ENCODE data around the gene FAM236A. TPM values are rescaled to one million over a fixed set of nuclear protein-coding genes. Genes with fewer than 3 reads are reported as not detected.

FAM236A gene
- not detected in 5 replicates for total RNA-seq (2022; extraction: Qiagen RNA extraction)

DNA sequence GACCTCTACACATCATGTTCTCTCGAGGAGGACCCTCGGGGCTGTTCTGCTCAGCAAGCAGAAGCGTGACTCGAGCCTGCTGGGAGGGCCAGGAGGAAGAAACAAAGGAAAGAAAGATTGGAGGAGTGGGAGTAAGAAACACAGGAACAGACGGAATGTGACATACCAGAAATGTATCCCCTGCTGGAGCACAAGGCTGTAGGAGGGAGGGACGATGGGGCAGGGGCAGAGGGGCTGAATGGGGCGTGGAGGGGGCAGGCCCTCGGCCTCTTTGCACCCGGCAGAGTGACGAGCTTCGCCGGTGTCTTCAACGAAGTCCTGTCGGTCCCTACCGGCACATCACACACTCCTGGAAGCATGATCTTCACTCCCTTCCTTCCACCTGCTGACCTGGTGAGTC lies at the start of gene FAM236A:
FAM236A (plus strand) TSS at position 301 of the 400 bp plus-strand sequence; CDS start at position 358, 57 bp downstream.

DNA sequence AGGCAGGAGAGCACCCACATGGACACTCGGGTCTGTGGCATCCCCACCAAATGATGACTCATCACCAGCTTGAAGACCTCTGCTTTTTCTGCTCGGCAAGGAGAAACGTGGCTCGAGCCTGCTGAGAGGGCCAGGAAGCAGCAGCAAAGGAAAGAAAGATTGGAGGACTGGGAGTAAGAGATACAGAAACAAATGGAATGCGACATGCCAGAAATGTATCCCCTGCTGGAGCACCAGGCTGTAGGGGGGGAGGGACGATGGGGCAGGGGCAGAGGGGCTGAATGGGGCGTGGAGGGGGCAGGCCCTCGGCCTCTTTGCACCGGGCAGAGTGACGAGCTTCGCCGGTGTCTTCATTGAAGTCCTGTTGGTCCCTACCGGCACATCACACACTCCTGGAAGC lies 25.7 kb upstream of the FAM236A start, which contains the start of gene FAM236C:
FAM236C (plus strand) TSS at position 301 of the 400 bp plus-strand sequence. CDS start 100 bp downstream, outside the sequence.

DNA sequence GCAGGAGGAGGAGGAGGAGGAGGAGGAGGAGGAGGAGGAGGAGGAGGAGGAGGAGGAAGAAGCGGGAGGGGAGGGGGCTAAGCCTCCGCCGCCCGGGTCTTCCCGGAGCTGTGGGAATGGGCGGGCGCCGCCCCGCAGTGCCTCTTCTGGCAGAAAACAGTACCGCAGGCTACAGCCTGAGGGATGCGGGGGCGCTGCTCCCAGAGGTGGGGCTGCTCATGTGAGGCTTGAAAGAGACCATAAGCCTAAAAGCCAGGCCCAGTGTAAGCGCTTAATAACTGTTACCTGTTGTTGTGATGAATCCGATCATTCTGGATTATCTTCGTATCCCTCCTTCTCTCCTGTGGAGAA lies 5.8 kb downstream of the FAM236A start, which contains the start of gene DMRTC1:
DMRTC1 (minus strand) TSS at position 19 of the 351 bp plus-strand sequence. CDS start 68,143 bp downstream, outside the sequence.

Other genes with a start within 250 kb of the FAM236A start
- gene PHKA1, start 223.9 kb upstream of the FAM236A start, total RNA-seq (2022; extraction: Qiagen RNA extraction): 24.0 to 31.5 TPM (median 29.1 TPM) in 5 replicates
- not detected in 5 replicates for gene DMRTC1B, start 161.3 kb upstream of the FAM236A start, total RNA-seq (2022; extraction: Qiagen RNA extraction)
- gene FAM236B, start 155.5 kb upstream of the FAM236A start, total RNA-seq (2022; extraction: Qiagen RNA extraction): not detected in 5 replicates
- not detected in 5 replicates for gene FAM236D, start 130.0 kb upstream of the FAM236A start, total RNA-seq (2022; extraction: Qiagen RNA extraction)
- not detected in 5 replicates for gene FAM236C, start 25.6 kb upstream of the FAM236A start, total RNA-seq (2022; extraction: Qiagen RNA extraction)
- gene DMRTC1, start 5.6 kb downstream of the FAM236A start, total RNA-seq (2022; extraction: Qiagen RNA extraction): not detected in 5 replicates
- gene PABPC1L2B, start 64.7 kb downstream of the FAM236A start, total RNA-seq (2022; extraction: Qiagen RNA extraction): not detected in 5 replicates
- not detected in 5 replicates for gene PABPC1L2A, start 141.3 kb downstream of the FAM236A start, total RNA-seq (2022; extraction: Qiagen RNA extraction)